Left forelimb (tissue), 1 donor: ENCODE measurements around the gene TSPAN4.
A peak's percentile ranks its signal among the peaks of the same experiment; 100 is the strongest.

Source experiments
- DNase-seq: peaks from one replicate; pipeline ENCODE4 v3.0.0-alpha.2; 2018; ENCODE audit warnings: low spot score

The TSPAN4 gene

GRCh38 chr11:842370-843002 lies at the start of gene TSPAN4, which contains the start of gene POLR2L:
Gene TSPAN4, plus strand, starts transcription at chr11:842852. Its CDS starts 7,453 bp downstream, at chr11:850305.
Gene POLR2L, minus strand, starts transcription at chr11:842529. Its CDS starts 21 bp downstream, at chr11:842508.
- DNase-seq: peak; percentile 95

GRCh38 chr11:792873-793272 lies 49.8 kb upstream of the TSPAN4 start:
- no peak for DNase-seq

- DNase-seq: no peak
These were observed 49.1 kb upstream of the TSPAN4 start for GRCh38 chr11:793556-793955.

GRCh38 chr11:794013-794765 lies 48.5 kb upstream of the TSPAN4 start:
- DNase-seq: no peak

GRCh38 chr11:794766-795633 lies 47.7 kb upstream of the TSPAN4 start:
- no peak for DNase-seq

GRCh38 chr11:795634-796564 lies 46.8 kb upstream of the TSPAN4 start:
- DNase-seq: peak; percentile 89

- no peak for DNase-seq
These were observed 45.9 kb upstream of the TSPAN4 start for GRCh38 chr11:796565-797295.

GRCh38 chr11:797296-798092 lies 45.2 kb upstream of the TSPAN4 start:
- DNase-seq: peak; percentile 92

GRCh38 chr11:798093-798713 lies 44.4 kb upstream of the TSPAN4 start, which contains the start of gene SLC25A22:
Gene SLC25A22, minus strand, starts transcription at chr11:798281. Its CDS starts 3,275 bp downstream, at chr11:795006.
- peak; percentile 90 for DNase-seq

GRCh38 chr11:799641-800316 lies 42.9 kb upstream of the TSPAN4 start:
- DNase-seq: no peak

GRCh38 chr11:800473-800872 lies 42.2 kb upstream of the TSPAN4 start:
- no peak for DNase-seq

GRCh38 chr11:801097-801780 lies 41.4 kb upstream of the TSPAN4 start:
- DNase-seq: no peak

GRCh38 chr11:802018-802617 lies 40.5 kb upstream of the TSPAN4 start:
- no peak for DNase-seq

GRCh38 chr11:802693-803466 lies 39.8 kb upstream of the TSPAN4 start:
- no peak for DNase-seq

GRCh38 chr11:803467-803742 lies 39.2 kb upstream of the TSPAN4 start:
- no peak for DNase-seq

- DNase-seq: no peak
These were observed 38.7 kb upstream of the TSPAN4 start for GRCh38 chr11:803770-804598.
